ENCODE results near the gene MED16.

DNA sequence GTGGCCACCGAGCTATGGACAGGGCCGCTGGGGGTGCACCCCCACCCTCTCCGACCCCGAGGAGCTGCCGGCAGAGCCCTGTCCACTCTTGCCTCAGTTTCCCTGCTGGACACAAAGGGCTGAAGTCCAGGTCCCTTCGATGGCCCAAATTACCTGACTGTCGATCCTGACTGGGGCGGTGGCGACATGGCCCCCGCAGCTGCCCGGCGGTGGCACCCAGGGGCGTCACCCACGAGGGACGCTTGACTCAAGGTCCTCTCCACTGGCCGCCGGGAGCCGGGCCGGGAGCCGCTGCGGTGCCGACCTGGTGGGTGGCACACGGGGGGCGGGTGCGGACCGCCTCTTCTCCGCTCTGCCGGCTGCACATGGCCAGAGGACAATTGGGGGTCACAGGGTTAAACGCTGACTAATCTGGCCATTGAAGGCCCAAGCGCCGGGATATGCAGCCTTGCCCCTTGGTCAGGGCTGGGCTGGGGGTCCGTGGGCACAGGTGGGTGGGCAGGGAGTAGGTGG is 49.2 kb upstream of the MED16 start:
- TF ChIP-seq, protein P1, sequence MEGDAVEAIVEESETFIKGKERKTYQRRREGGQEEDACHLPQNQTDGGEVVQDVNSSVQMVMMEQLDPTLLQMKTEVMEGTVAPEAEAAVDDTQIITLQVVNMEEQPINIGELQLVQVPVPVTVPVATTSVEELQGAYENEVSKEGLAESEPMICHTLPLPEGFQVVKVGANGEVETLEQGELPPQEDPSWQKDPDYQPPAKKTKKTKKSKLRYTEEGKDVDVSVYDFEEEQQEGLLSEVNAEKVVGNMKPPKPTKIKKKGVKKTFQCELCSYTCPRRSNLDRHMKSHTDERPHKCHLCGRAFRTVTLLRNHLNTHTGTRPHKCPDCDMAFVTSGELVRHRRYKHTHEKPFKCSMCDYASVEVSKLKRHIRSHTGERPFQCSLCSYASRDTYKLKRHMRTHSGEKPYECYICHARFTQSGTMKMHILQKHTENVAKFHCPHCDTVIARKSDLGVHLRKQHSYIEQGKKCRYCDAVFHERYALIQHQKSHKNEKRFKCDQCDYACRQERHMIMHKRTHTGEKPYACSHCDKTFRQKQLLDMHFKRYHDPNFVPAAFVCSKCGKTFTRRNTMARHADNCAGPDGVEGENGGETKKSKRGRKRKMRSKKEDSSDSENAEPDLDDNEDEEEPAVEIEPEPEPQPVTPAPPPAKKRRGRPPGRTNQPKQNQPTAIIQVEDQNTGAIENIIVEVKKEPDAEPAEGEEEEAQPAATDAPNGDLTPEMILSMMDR (IDR thresholded peaks at IDR 0.05): no peak
- TF ChIP-seq POLR2AphosphoS5 (IDR thresholded peaks at IDR 0.05): no peak
- no peak for TF ChIP-seq POLR2A (IDR thresholded peaks at IDR 0.05)
